WERI-Rb-1 (cell line): Measurements from ENCODE around the gene BRD1.

Experiments used
- DNase-seq: peaks from one replicate; pipeline ENCODE4 v3.0.0-alpha.2; 2020
- H3K27ac ChIP-seq: fragments of 250-450 bp; sonication (Bioruptor Pico); 2 replicates; pipeline ENCODE4 v1.5.1; 2020; ENCODE audit warnings: mild to moderate bottlenecking, moderate library complexity
- H3K27me3 ChIP-seq: fragments of 250-450 bp; sonication (Bioruptor Pico); 2 replicates; pipeline ENCODE4 v1.5.1; 2021; ENCODE audit warnings: mild to moderate bottlenecking, low read depth, moderate library complexity; ENCODE audit not compliant: insufficient read depth, severe bottlenecking
- H3K36me3 ChIP-seq: fragments of 250-450 bp; sonication (Bioruptor Pico); 2 replicates; pipeline ENCODE4 v1.5.1; 2020; ENCODE audit warnings: mild to moderate bottlenecking, moderate library complexity
- H3K4me3 ChIP-seq: 2 replicates; pipeline ENCODE4 v1.5.1; 2011; ENCODE audit warnings: low read depth, mild to moderate bottlenecking, control low read depth, low read length
- H3K9me3 ChIP-seq: fragments of 250-450 bp; sonication (Bioruptor Pico); 2 replicates; pipeline ENCODE4 v1.5.1; 2021; ENCODE audit warnings: mild to moderate bottlenecking, moderate library complexity; ENCODE audit not compliant: severe bottlenecking
- CTCF ChIP-seq: IDR thresholded peaks from 2 replicates; pipeline ENCODE4 v1.5.1; 2011; ENCODE audit warnings: low read depth, mild to moderate bottlenecking, control low read depth, inconsistent platforms, low read length

The BRD1 gene

GRCh38 chr22:49786976-49787706 lies 40.5 kb downstream of the BRD1 start:
- TF ChIP-seq CTCF = no peak
- Histone ChIP-seq H3K27me3 (no peaks in the 10 kb centered on the region), H3K36me3 (peaks cover 77% of the 10 kb centered on the region)

GRCh38 chr22:49785841-49786471 lies 41.7 kb downstream of the BRD1 start:
- TF ChIP-seq CTCF = no peak
- no peak overlapping the region for H3K4me3 ChIP-seq
- no peak for DNase-seq
- H3K36me3 ChIP-seq = peaks cover 73% of the 10 kb centered on the region
- H3K9me3 ChIP-seq = no peaks in the 10 kb centered on the region
- no peaks in the 10 kb centered on the region for H3K27me3 ChIP-seq
- H3K27ac ChIP-seq = no peak overlapping the region

More at GRCh38 chr22:49786976-49787706, 40.5 kb downstream of the BRD1 start:
- Histone ChIP-seq H3K4me3 (no peak overlapping the region), H3K9me3 (no peaks in the 10 kb centered on the region), H3K27ac (no peak overlapping the region)
- no peak for DNase-seq

GRCh38 chr22:49785046-49785521 lies 42.6 kb downstream of the BRD1 start:
- no peak for TF ChIP-seq CTCF
- no peak for DNase-seq
- Histone ChIP-seq H3K4me3 (no peak overlapping the region), H3K9me3 (no peaks in the 10 kb centered on the region), H3K27me3 (no peaks in the 10 kb centered on the region), H3K27ac (no peak overlapping the region), H3K36me3 (peaks cover 71% of the 10 kb centered on the region)

- no peak for TF ChIP-seq CTCF
- no peaks in the 10 kb centered on the region for H3K9me3 ChIP-seq
- H3K27ac ChIP-seq = no peak overlapping the region
- no peaks in the 10 kb centered on the region for H3K27me3 ChIP-seq
- no peak overlapping the region for H3K4me3 ChIP-seq
- no peak for DNase-seq
- H3K36me3 ChIP-seq = peaks cover 73% of the 10 kb centered on the region
These were observed 43.1 kb downstream of the BRD1 start for GRCh38 chr22:49784630-49784971.

- Histone ChIP-seq H3K9me3 (no peaks in the 10 kb centered on the region), H3K27me3 (no peaks in the 10 kb centered on the region), H3K4me3 (no peak overlapping the region), H3K27ac (no peak overlapping the region), H3K36me3 (peaks cover 73% of the 10 kb centered on the region)
- TF ChIP-seq CTCF = no peak
- no peak for DNase-seq
These were observed 43.6 kb downstream of the BRD1 start for GRCh38 chr22:49783926-49784629.
